Endothelial cell of umbilical vein (primary cell): ENCODE measurements around the gene CYP11A1. TPM values are rescaled to one million over a fixed set of nuclear protein-coding genes. Genes with fewer than 3 reads are reported as not detected.

Source experiments
- BruUV-seq: library from RNA; stranded (reverse); fragments of 400-500 nt; replicated peaks from 2 replicates; lab custom pipeline; 2021; lab: Mats Ljungman, UMichigan
- CTCF ChIA-PET: fragments of 300-600, 350-600 bp; sonication (Branson Sonifier 250); formaldehyde crosslinking; loops from one replicate; lab custom pipeline; 2021; ENCODE audit warnings: antibody characterized with exemption, inconsistent platforms; lab: Charles Lee
- POLR2A ChIA-PET: fragments of 300-600, 350-600 bp; sonication (Branson Sonifier 250); formaldehyde crosslinking; loops from one replicate; lab custom pipeline; 2021; ENCODE audit warnings: antibody characterized with exemption, inconsistent platforms; lab: Charles Lee
- DNase-seq: peaks from one replicate; pipeline ENCODE4 v3.0.0-alpha.2; 2011; ENCODE audit warnings: low read depth, low spot score
- FAIRE-seq: peaks from 2 replicates; lab custom pipeline; 2011; peaks lifted over from hg19 to GRCh38; lab: Jason Lieb, UNC
- H2AFZ ChIP-seq: 2 replicates; pipeline ENCODE4 v1.6.0; 2012; ENCODE audit warnings: low read depth, low read length, control low read depth, inconsistent platforms
- H3K27ac ChIP-seq: 2 replicates; pipeline ENCODE4 v1.5.1; 2011; ENCODE audit warnings: low read depth, mild to moderate bottlenecking, control low read depth, low read length, moderate library complexity; ENCODE audit not compliant: insufficient read depth
- H3K27me3 ChIP-seq, 2 experiments: 2 replicates each; pipeline versions ENCODE4 v1.6.0 to v1.6.1; 2011; ENCODE audit warnings: low read length in 2 of 2, mixed read lengths in 1 of 2; ENCODE audit not compliant: control insufficient read depth in 2 of 2, insufficient read depth in 2 of 2
- H3K36me3 ChIP-seq, 2 experiments: 2 replicates in 1 of 2; 3 replicates in 1 of 2; pipeline ENCODE4 v1.5.1; 2011; ENCODE audit warnings: low read length in 2 of 2, mild to moderate bottlenecking in 1 of 2, moderate library complexity in 1 of 2; ENCODE audit not compliant: control insufficient read depth in 2 of 2, insufficient read depth in 2 of 2; ENCODE audit errors: extremely low read depth in 1 of 2
- H3K4me1 ChIP-seq: 3 replicates; pipeline ENCODE4 v1.5.1; 2011; ENCODE audit warnings: mild to moderate bottlenecking, low read length; ENCODE audit not compliant: control insufficient read depth, insufficient read depth; ENCODE audit errors: extremely low read depth
- H3K4me2 ChIP-seq: 2 replicates; pipeline ENCODE4 v1.6.1; 2011; ENCODE audit warnings: low read length, control low read depth, mixed read lengths; ENCODE audit not compliant: insufficient read depth
- H3K4me3 ChIP-seq, 3 experiments: fragments of 200-600 bp in 1 of 3; sonication (generic), shearing (Covaris generic) in 1 of 3; replicated peaks in 1 of 3; 2 replicates each; pipeline ENCODE4 v1.5.1; 2011 to 2016; ENCODE audit warnings: control low read depth in 3 of 3, low read length in 3 of 3, mild to moderate bottlenecking in 2 of 3, inconsistent platforms in 1 of 3, low read depth in 1 of 3, moderate library complexity in 1 of 3; ENCODE audit not compliant: insufficient read depth in 1 of 3
- H3K79me2 ChIP-seq: 2 replicates; pipeline ENCODE4 v1.6.0; 2012; ENCODE audit warnings: low read length, inconsistent platforms; ENCODE audit not compliant: control insufficient read depth, insufficient read depth
- H3K9ac ChIP-seq: replicated peaks from 2 replicates; pipeline ENCODE3; 2011; ENCODE audit warnings: low read length, control low read depth; ENCODE audit not compliant: insufficient read depth; ENCODE audit errors: extremely low read depth
- H3K9me1 ChIP-seq: replicated peaks from 3 replicates; pipeline ENCODE4 v1.6.0; 2011; ENCODE audit warnings: mild to moderate bottlenecking, low read length; ENCODE audit not compliant: control insufficient read depth, insufficient read depth; ENCODE audit errors: extremely low read depth
- H3K9me3 ChIP-seq: replicated peaks from 2 replicates; pipeline ENCODE4 v1.5.1; 2012; ENCODE audit warnings: low read length, inconsistent platforms; ENCODE audit not compliant: control insufficient read depth, insufficient read depth
- H4K20me1 ChIP-seq: replicated peaks from 2 replicates; pipeline ENCODE3; 2011; ENCODE audit warnings: mild to moderate bottlenecking, low read length; ENCODE audit not compliant: control insufficient read depth, insufficient read depth; ENCODE audit errors: extremely low read depth
- CTCF ChIP-seq, 2 donors: IDR thresholded peaks; 1 replicate in 1 of 2; 2 replicates in 1 of 2; pipeline ENCODE4 v1.5.1; 2011; ENCODE audit warnings: low read length in 2 of 2, mild to moderate bottlenecking in 2 of 2, moderate library complexity in 2 of 2, control low read depth in 1 of 2, inconsistent platforms in 1 of 2, low read depth in 1 of 2; ENCODE audit not compliant: insufficient read depth in 1 of 2; ENCODE audit errors: extremely low read depth in 1 of 2
- EZH2 ChIP-seq: IDR thresholded peaks from 2 replicates; pipeline ENCODE4 v1.6.1; 2012; ENCODE audit warnings: borderline replicate concordance, low read depth, mild to moderate bottlenecking, moderate library complexity, low read length, inconsistent platforms; ENCODE audit not compliant: severe bottlenecking
- FOS ChIP-seq: IDR thresholded peaks from 2 replicates; pipeline ENCODE4 v1.6.1; 2011; ENCODE audit warnings: mild to moderate bottlenecking, low read length, moderate library complexity, borderline replicate concordance; ENCODE audit not compliant: insufficient read depth
- GATA2 ChIP-seq: IDR thresholded peaks from 2 replicates; pipeline ENCODE4 v1.7.0; 2011; ENCODE audit warnings: low read depth, mild to moderate bottlenecking, moderate library complexity, mixed read lengths, low read length; ENCODE audit not compliant: insufficient read length, insufficient read depth
- JUN ChIP-seq: IDR thresholded peaks from 2 replicates; pipeline ENCODE4 v1.6.1; 2011; ENCODE audit warnings: borderline replicate concordance, low read depth; ENCODE audit not compliant: insufficient read length, insufficient read depth
- MAX ChIP-seq: IDR thresholded peaks from 2 replicates; pipeline ENCODE4 v1.6.1; 2011; ENCODE audit not compliant: insufficient read depth, insufficient read length
- MYC ChIP-seq: IDR thresholded peaks from one replicate; pipeline ENCODE4 v1.6.1; 2011; ENCODE audit warnings: mild to moderate bottlenecking, low read depth, low read length
- POLR2A ChIP-seq: IDR thresholded peaks from 2 replicates; pipeline ENCODE4 v1.6.1; 2012; ENCODE audit warnings: low read depth, mild to moderate bottlenecking, control low read depth, low read length
- POLR2AphosphoS5 ChIP-seq: IDR thresholded peaks from 2 replicates; pipeline ENCODE4 v1.6.1; 2012; ENCODE audit warnings: low read depth, mild to moderate bottlenecking, control low read depth, low read length, moderate library complexity; ENCODE audit not compliant: insufficient read depth
- dilution Hi-C: fragments of 300-500 bp; cut with MboI; formaldehyde crosslinking; loops from one replicate; pipeline ENCODE4 v1.15.0; 2019; ENCODE audit warnings: low sequenced_read_pairs; ENCODE audit not compliant: extremely low pct_ligation_motif_present
- intact Hi-C: fragments of 100-400 bp; cut with micrococcal nuclease; formaldehyde crosslinking; loops from one replicate; pipeline ENCODE4 v1.10.0; 2022
- polyA plus RNA-seq, 4 experiments: library from polyadenylated mRNA; depleted of rRNA in 3 of 4; stranded (reverse) in 3 of 4; unstranded in 1 of 4; fragments of >200 nt; gene quantifications; 2 replicates each; pipeline versions ENCODE4 v1.2.1 to v1.2.3, GENCODE V29; 2011 to 2012; ENCODE audit warnings: missing spikeins in 1 of 4
- total RNA-seq: library from RNA; stranded (reverse); gene quantifications from 2 replicates; pipeline ENCODE4 v1.2.3, GENCODE V29; 2021

Gene CYP11A1
- total and polyA plus RNA-seq, 2 donors (not counting 3 experiments of a cell fraction or from before 2014, with no cell fraction given) = 0.08 TPM; not detected in 1

DNA sequence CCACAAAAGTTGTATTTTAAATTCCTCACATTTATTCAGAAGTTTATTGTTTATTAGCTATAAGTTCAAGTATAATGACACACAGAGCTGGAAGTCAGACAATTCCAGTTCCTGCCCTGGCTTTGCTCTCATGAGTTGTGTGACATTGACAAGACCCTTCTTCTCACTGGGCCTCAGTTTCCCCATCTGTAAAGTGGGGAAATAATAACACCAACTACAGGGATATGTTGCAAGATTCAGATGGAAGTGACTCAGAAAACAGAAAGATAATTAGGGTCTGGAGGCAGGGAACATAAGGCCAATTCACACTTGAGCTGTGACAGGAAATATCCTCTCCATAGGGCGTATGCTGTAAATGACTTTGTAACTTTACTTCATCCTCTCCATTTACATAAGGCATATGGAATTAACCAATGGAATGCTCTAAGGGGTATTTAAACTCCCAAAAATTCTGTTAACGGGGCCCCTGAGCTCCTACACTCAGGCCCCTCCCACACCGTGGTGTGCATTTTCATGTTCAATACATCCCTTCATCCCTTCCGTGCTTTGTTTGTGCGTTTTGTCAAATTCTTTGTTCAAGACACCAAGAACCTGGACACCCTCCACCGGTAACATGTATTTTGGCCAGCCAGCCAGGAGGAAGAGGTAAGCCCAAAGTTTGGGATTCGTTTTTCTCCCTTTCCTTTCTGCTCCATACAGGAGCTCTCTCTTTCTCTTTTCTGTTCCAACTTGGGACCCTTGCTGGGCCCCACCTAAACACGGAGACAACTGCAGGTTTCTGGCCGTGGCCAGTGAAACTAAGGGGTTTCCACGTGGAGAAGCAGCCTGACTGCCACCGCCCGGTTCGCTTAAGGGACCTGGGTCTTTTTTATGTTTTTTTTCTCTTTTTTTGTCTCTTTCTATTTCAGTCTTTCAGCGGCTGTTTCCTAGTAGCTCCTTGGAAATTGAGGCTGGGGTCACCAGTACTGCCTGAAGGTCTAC is 16.9 kb downstream of the CYP11A1 start:
- no TSS peak for BruUV-seq
- ChIA-PET CTCF (no interaction called here), POLR2A (interaction anchor here (0.5 kb wide), 1 partner anchor 29 kb away, joined by 4 read pairs; no protein-coding TSS in a partner anchor)
- H3K4me2 ChIP-seq = no peak overlapping the region
- H3K27me3 ChIP-seq = peaks cover 2 to 8% of the 10 kb centered on the region in 2 experiments
- intact Hi-C loops (no loop called here), dilution Hi-C loops (no loop called here)
- H3K79me2 ChIP-seq = no peaks in the 10 kb centered on the region
- DNase-seq (no peak), FAIRE-seq (no peak)
- no peaks in the 10 kb centered on the region for H3K9me1 ChIP-seq
- no peaks in the 10 kb centered on the region for H3K36me3 ChIP-seq
- H4K20me1 ChIP-seq = no peaks in the 10 kb centered on the region
- peaks cover under 1% of the 10 kb centered on the region for H3K4me1 ChIP-seq
- TF ChIP-seq EZH2 (no peak), CTCF (IDR thresholded peaks at IDR 0.05; ENCODE audit: extremely low read depth in 1 of 2, insufficient read depth in 1 of 2, low read depth in 1 of 2, low read length in 2 of 2) (no peak), POLR2AphosphoS5 (no peak), MYC (no peak), FOS (no peak), GATA2 (no peak), JUN (no peak), POLR2A (no peak), MAX (no peak)
- H2AFZ ChIP-seq = no peak overlapping the region
- no peak overlapping the region for H3K27ac ChIP-seq
- H3K4me3 ChIP-seq = no peak overlapping the region
- H3K9me3 ChIP-seq = no peaks in the 10 kb centered on the region
- no peak overlapping the region for H3K9ac ChIP-seq
